ENCODE data around the gene NAT14.

NAT14 gene

DNA sequence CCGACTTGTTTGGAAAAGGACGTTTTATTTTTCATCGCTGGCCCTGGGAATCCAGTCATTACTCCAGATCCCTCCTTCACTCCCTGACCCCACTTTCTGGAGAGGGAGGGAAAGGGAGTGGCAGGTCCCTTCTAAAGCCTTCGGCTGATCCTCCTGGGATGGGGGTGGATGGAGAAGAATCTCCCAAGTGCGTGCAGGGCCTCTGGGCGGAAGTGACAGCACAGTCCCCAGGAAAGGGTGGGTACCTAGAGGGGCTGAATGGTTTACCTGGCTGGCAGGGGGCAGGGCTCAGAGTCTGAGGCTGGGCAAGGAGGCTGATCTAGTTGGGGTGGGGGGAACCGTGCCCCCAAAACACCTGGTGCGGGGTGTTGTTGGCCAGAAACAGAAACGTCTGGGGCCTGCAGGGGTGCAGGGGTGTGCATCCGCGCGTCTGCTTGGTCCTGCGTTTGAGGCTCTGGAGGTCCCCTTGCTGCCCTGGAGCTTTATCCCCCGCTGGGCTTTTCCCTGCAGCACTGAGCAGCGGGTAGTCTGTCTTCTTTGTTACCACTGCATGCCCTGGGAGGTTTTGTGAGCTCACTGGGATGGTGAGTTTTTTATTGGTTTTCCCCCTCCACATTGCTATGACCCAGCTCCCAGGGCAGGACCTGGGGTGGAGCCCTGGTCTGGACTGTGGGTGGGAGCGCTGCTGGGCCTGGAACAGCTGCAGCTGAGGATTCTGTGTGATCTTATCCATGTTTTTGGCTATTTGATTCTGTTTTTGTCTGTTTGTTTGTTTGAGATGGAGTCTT, 11.6 kb upstream of the NAT14 start:
- no peak for TF ChIP-seq CTCF (IDR thresholded peaks at IDR 0.05; ENCODE audit: extremely low read depth, missing control alignments)
- no peak for DNase-seq (ENCODE audit: low spot score)

GRCh38 chr19:55474269-55475265, 10.4 kb upstream of the NAT14 start:
- TF ChIP-seq CTCF (IDR thresholded peaks at IDR 0.05; ENCODE audit: extremely low read depth, missing control alignments) = no peak

GRCh38 chr19:55476100-55476775, 8.8 kb upstream of the NAT14 start, which contains the start of gene ZNF628:
Gene ZNF628, plus strand, starts transcription at chr19:55476617. Its CDS starts 3,294 bp downstream, at chr19:55479911.
- peak; percentile 99 for DNase-seq (ENCODE audit: low spot score)
- no peak for TF ChIP-seq CTCF (IDR thresholded peaks at IDR 0.05; ENCODE audit: extremely low read depth, missing control alignments)

More at GRCh38 chr19:55474269-55475265, 10.4 kb upstream of the NAT14 start:
- no peak for DNase-seq (ENCODE audit: low spot score)

DNA sequence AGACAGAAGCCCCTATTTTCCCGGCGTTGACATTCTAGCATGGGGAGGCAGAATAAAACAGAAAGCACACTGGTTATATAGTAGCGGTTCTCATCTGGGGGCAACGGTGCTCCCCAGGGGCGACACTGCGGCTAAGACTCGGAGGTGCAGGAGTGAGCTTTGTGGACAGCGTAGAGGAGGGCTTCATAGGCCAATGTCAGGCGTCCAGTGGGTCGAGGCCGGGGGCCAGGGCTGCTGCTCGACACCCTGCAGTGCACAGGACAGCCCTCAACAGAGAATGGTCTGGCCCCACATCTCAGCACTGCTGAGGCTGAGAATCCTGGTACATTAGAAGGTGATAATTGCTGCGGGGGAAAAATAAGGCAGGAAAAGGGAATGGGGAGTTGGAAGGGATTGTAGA, 7.1 kb upstream of the NAT14 start:
- no peak for DNase-seq (ENCODE audit: low spot score)
- TF ChIP-seq CTCF (IDR thresholded peaks at IDR 0.05; ENCODE audit: extremely low read depth, missing control alignments) = no peak

GRCh38 chr19:55478364-55478763, 6.6 kb upstream of the NAT14 start:
- DNase-seq (ENCODE audit: low spot score) = no peak
- TF ChIP-seq CTCF (IDR thresholded peaks at IDR 0.05; ENCODE audit: extremely low read depth, missing control alignments) = no peak

GRCh38 chr19:55479045-55479444, 5.9 kb upstream of the NAT14 start:
- TF ChIP-seq CTCF (IDR thresholded peaks at IDR 0.05; ENCODE audit: extremely low read depth, missing control alignments) = no peak
- DNase-seq (ENCODE audit: low spot score) = no peak
